Measurements from ENCODE around the gene TMCC1.

TMCC1 gene

DNA sequence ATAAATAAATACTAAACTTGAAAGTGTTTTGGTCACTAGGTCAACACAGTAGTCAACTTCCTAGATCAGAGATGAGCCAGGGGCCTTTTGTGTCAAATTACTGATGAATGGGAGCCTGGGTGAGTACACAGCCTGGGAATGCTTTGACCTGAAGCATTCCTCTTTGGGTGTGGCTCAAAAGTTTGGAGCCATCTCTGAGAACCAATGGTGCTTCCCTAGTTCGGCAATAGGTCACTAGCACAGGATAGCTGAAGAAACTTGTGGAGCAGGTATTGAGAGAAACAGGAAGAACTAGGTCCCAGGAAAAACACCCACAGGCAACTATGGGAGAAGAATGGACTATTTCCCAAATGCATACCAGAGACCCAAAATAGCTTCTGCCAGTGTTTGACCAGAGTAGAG lies 230.5 kb downstream of the TMCC1 start:
- H3K9me3 ChIP-seq (ENCODE audit: severe bottlenecking) = no peaks in the 10 kb centered on the region
- no peaks in the 10 kb centered on the region for H3K27me3 ChIP-seq (ENCODE audit: insufficient read depth, low read depth, severe bottlenecking)
- H3K4me3 ChIP-seq (ENCODE audit: low read depth, low read length) = no peak overlapping the region
- H3K36me3 ChIP-seq = no peaks in the 10 kb centered on the region
- no peak overlapping the region for H3K27ac ChIP-seq
- DNase-seq = no peak
- TF ChIP-seq, protein P1, sequence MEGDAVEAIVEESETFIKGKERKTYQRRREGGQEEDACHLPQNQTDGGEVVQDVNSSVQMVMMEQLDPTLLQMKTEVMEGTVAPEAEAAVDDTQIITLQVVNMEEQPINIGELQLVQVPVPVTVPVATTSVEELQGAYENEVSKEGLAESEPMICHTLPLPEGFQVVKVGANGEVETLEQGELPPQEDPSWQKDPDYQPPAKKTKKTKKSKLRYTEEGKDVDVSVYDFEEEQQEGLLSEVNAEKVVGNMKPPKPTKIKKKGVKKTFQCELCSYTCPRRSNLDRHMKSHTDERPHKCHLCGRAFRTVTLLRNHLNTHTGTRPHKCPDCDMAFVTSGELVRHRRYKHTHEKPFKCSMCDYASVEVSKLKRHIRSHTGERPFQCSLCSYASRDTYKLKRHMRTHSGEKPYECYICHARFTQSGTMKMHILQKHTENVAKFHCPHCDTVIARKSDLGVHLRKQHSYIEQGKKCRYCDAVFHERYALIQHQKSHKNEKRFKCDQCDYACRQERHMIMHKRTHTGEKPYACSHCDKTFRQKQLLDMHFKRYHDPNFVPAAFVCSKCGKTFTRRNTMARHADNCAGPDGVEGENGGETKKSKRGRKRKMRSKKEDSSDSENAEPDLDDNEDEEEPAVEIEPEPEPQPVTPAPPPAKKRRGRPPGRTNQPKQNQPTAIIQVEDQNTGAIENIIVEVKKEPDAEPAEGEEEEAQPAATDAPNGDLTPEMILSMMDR (IDR thresholded peaks at IDR 0.05; ENCODE audit: low read depth, low read length) = no peak

DNA sequence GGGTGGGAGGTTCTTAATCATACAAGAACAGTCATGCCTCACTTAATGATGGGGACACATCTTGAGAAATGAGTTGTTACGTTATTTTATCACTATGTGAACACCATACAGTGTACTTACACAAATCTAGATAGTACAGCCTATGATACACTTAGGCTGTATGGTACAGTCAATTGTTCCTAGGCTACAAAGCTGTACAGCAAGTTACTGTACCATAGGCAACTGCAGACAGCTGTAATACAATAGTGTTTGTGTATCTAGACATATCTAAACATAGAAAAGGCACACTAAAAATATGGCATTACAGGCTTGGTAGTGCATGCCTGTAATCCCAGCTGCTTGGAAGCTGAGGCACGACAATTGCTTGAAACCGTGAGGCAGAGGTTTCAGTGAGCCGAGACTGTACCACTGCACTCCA lies 231.3 kb downstream of the TMCC1 start:
- Histone ChIP-seq H3K4me3 (ENCODE audit: low read depth, low read length) (no peak overlapping the region), H3K27ac (no peak overlapping the region), H3K36me3 (no peaks in the 10 kb centered on the region), H3K9me3 (ENCODE audit: severe bottlenecking) (no peaks in the 10 kb centered on the region), H3K27me3 (ENCODE audit: insufficient read depth, low read depth, severe bottlenecking) (no peaks in the 10 kb centered on the region)
- no peak for DNase-seq
- TF ChIP-seq, protein P1 (IDR thresholded peaks at IDR 0.05; ENCODE audit: low read depth, low read length) = no peak

DNA sequence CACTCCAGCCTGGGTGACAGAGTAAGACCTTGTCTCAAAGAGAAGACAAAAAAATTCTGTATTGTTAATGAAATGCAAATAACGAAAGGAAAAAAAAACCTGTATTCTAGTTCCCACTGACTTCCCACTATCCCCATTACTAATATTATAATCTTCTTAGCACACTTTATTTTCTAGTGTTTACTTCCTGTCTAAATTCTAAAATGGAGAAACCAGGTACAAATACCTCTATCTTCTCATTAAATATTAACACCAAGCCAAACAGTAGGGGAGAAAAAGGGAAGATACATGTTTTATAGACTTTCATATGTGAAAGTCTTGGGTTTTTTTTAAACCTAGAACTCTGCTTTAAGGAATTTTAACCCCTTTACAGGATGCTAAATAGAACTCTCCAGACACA lies 231.7 kb downstream of the TMCC1 start:
- no peak overlapping the region for H3K4me3 ChIP-seq (ENCODE audit: low read depth, low read length)
- no peak for DNase-seq
- no peaks in the 10 kb centered on the region for H3K9me3 ChIP-seq (ENCODE audit: severe bottlenecking)
- TF ChIP-seq, protein P1 (IDR thresholded peaks at IDR 0.05; ENCODE audit: low read depth, low read length) = no peak
- H3K27me3 ChIP-seq (ENCODE audit: insufficient read depth, low read depth, severe bottlenecking) = no peaks in the 10 kb centered on the region
- no peaks in the 10 kb centered on the region; the same call in 1 of the 2 replicates for H3K36me3 ChIP-seq
- H3K27ac ChIP-seq = no peak overlapping the region

DNA sequence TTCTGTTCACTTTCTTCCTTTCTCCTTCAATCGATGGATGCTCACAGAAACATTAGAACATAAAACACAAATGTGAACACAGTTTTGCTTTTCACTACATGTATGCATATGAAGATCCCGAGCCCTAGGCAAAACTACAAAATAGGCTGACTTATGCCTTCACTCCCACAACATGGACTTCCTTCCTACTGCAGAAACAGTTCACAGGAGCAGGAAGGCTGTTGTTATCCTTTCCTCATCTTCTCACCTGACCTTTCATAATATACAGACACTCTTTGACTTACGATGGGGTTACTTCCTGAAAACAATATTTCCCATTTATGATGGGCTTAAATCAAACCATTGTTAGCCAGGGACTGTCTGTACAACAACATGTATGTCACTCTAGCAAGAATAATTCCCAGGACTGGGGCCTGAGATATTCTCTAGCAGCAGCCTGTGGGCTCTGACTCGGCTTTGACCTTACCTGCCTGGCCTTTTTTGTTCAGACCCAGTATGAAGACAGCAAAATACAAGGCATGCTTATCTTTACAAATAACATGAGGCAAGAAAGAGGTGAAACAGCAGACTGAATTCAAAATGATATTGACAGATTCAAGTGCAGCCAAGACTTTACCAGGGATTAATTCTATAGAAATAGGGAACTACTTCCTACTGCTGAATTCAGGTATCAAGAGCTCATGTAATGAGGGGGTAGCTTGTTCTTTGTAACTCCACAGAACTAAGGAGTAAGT lies 235.2 kb downstream of the TMCC1 start:
- H3K36me3 ChIP-seq = peaks cover 7% of the 10 kb centered on the region
- DNase-seq = no peak
- no peaks in the 10 kb centered on the region for H3K9me3 ChIP-seq (ENCODE audit: severe bottlenecking)
- no peak overlapping the region for H3K4me3 ChIP-seq (ENCODE audit: low read depth, low read length)
- no peak overlapping the region for H3K27ac ChIP-seq
- H3K27me3 ChIP-seq (ENCODE audit: insufficient read depth, low read depth, severe bottlenecking) = no peaks in the 10 kb centered on the region
- TF ChIP-seq, protein P1 (IDR thresholded peaks at IDR 0.05; ENCODE audit: low read depth, low read length) = no peak

DNA sequence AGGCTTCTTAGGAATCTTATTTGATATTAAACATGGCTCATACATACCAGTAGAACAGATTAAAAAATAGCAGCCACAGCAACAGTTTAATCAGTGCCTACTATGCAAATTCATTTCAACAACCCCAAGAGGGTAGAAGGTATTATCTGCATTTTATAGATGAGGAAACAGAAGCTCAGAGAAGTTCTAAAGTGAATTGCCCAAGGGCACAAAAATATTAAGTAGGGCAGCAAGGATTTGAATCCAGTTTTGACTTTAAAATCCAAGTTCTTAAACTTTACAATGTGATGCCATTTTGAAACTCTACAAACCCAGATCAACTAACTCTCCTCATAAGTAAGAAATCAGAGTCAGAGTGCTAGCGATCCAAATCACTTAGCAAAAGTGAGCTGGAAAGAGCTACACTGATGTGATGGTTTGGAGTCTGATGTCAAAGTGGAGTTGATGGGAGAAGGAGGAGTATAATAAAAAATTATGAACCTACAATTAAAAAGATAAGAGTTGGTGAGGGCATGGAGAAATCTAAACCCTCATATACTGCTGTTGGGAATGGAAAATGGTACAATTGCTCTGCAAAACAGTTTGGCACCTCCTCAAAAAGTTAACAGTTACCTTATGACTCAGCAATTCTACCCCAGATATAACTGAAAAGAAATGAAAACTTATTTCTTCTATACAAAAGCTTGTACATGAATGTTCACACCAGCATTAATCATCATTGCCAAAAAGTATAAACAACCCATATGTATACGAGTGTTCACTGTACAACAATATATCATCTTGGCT lies 236.1 kb downstream of the TMCC1 start:
- H3K4me3 ChIP-seq (ENCODE audit: low read depth, low read length) = no peak overlapping the region
- H3K27ac ChIP-seq = no peak overlapping the region
- TF ChIP-seq, protein P1 (IDR thresholded peaks at IDR 0.05; ENCODE audit: low read depth, low read length) = no peak
- no peaks in the 10 kb centered on the region for H3K27me3 ChIP-seq (ENCODE audit: insufficient read depth, low read depth, severe bottlenecking)
- DNase-seq = no peak
- peaks cover 8% of the 10 kb centered on the region for H3K36me3 ChIP-seq
- H3K9me3 ChIP-seq (ENCODE audit: severe bottlenecking) = no peaks in the 10 kb centered on the region
